MCF 10A (cell line): ENCODE results near the gene REL. TPM values are rescaled to one million over a fixed set of nuclear protein-coding genes. Genes with fewer than 3 reads are reported as not detected.

Source experiments
- BruUV-seq: library from RNA; stranded (reverse); fragments of 400-500 nt; replicated peaks from 2 replicates; lab custom pipeline; 2021; lab: Mats Ljungman, UMichigan
- CTCF ChIA-PET: fragments of 300-600 bp; sonication (Branson Sonifier 250); formaldehyde crosslinking; extraction: SDS; loops from one replicate; lab custom pipeline; 2021; ENCODE audit warnings: antibody characterized with exemption, inconsistent platforms; lab: Yijun Ruan, JAX
- POLR2A ChIA-PET: fragments of 300-600, 350-650 bp; sonication (Branson Sonifier 250); formaldehyde crosslinking; extraction: SDS; loops from one replicate; lab custom pipeline; 2020; ENCODE audit warnings: antibody characterized with exemption, inconsistent platforms; lab: Yijun Ruan, JAX
- DNase-seq: peaks from one replicate; pipeline ENCODE4 v3.0.0-alpha.2; 2018; ENCODE audit not compliant: unreplicated experiment
- H3K27ac Mint-ChIP-seq: one replicate; pipeline ENCODE4 v1.8.0; 2022; ENCODE audit warnings: mild to moderate bottlenecking, low read depth, mixed read lengths; ENCODE audit not compliant: unreplicated experiment
- H3K27me3 Mint-ChIP-seq: one replicate; pipeline ENCODE4 v1.8.0; 2022; ENCODE audit warnings: mixed read lengths; ENCODE audit not compliant: insufficient read depth, unreplicated experiment
- H3K36me3 Mint-ChIP-seq: one replicate; pipeline ENCODE4 v1.8.0; 2022; ENCODE audit warnings: mild to moderate bottlenecking, moderate library complexity, mixed read lengths; ENCODE audit not compliant: insufficient read depth, unreplicated experiment
- H3K4me1 Mint-ChIP-seq: one replicate; pipeline ENCODE4 v1.8.0; 2022; ENCODE audit warnings: mixed read lengths; ENCODE audit not compliant: insufficient read depth, unreplicated experiment
- H3K4me3 Mint-ChIP-seq: one replicate; pipeline ENCODE4 v1.8.0; 2022; ENCODE audit warnings: mild to moderate bottlenecking, moderate library complexity, mixed read lengths; ENCODE audit not compliant: unreplicated experiment
- H3K9me3 Mint-ChIP-seq: one replicate; pipeline ENCODE4 v1.8.0; 2022; ENCODE audit warnings: mixed read lengths; ENCODE audit not compliant: unreplicated experiment
- intact Hi-C: fragments of 100-400 bp; cut with micrococcal nuclease; formaldehyde crosslinking; loops from 2 replicates; pipeline ENCODE4 v1.14.1; 2022
- total RNA-seq: library from RNA; stranded (reverse); gene quantifications from 2 replicates; pipeline ENCODE4 v1.2.3, GENCODE V29; 2022
- TF ChIP-seq, protein P1 (sequence below): fragments of 200-600 bp; IDR thresholded peaks from one replicate; pipeline ENCODE4 v1.8.0; 2022; ENCODE audit warnings: antibody characterized with exemption, mild to moderate bottlenecking; ENCODE audit not compliant: unreplicated experiment

Gene REL
- total RNA-seq, 1 experiment from 2014 or later, result 11.3 TPM

DNA sequence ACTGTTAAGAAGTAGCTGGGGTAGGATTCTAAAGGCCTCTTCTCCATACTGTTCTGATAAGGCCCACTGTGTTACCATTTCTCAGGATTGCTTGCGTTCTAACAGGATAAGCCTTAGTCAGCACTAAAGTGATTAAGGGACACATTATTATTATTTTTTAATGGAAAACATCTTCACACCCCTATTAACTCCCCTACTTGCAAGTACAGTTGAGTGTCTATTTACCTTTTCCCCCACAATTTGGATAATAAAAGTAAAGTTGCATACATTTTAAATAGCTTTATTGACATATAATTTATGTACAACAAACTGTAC is 9.0 kb downstream of the REL start:
- Mint-ChIP-seq H3K27ac (no peak overlapping the region), H3K4me1 (peaks cover 39% of the 10 kb centered on the region), H3K4me3 (no peak overlapping the region), H3K36me3 (peaks cover 41% of the 10 kb centered on the region), H3K27me3 (no peaks in the 10 kb centered on the region), H3K9me3 (no peaks in the 10 kb centered on the region)
- no peak for DNase-seq
- ChIA-PET CTCF (interaction anchor here (0.9 kb wide), 1 partner anchor 9 kb away, joined by 3 read pairs; the partner anchor contains the start of gene REL), POLR2A (interaction anchor here (0.9 to 3.7 kb wide), 3 partner anchors 8 to 127 kb away, joined by 3 to 16 read pairs (median 7); partner anchors contain the start of genes PEX13 and REL)
- intact Hi-C loops, result no loop called here
- BruUV-seq, result no TSS peak
- TF ChIP-seq, protein P1, sequence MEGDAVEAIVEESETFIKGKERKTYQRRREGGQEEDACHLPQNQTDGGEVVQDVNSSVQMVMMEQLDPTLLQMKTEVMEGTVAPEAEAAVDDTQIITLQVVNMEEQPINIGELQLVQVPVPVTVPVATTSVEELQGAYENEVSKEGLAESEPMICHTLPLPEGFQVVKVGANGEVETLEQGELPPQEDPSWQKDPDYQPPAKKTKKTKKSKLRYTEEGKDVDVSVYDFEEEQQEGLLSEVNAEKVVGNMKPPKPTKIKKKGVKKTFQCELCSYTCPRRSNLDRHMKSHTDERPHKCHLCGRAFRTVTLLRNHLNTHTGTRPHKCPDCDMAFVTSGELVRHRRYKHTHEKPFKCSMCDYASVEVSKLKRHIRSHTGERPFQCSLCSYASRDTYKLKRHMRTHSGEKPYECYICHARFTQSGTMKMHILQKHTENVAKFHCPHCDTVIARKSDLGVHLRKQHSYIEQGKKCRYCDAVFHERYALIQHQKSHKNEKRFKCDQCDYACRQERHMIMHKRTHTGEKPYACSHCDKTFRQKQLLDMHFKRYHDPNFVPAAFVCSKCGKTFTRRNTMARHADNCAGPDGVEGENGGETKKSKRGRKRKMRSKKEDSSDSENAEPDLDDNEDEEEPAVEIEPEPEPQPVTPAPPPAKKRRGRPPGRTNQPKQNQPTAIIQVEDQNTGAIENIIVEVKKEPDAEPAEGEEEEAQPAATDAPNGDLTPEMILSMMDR, result no peak

GRCh38 chr2:60891180-60891579 is 9.8 kb downstream of the REL start:
- H3K4me3 Mint-ChIP-seq, result no peak overlapping the region
- H3K4me1 Mint-ChIP-seq, result peaks cover 35% of the 10 kb centered on the region
- CTCF ChIA-PET, result interaction anchor here (0.7 to 0.9 kb wide), 3 partner anchors 10 to 108 kb away, joined by 3 to 4 read pairs (median 3); partner anchors contain the start of gene REL
- no peaks in the 10 kb centered on the region for H3K9me3 Mint-ChIP-seq
- DNase-seq, result no peak
- peaks cover 49% of the 10 kb centered on the region for H3K36me3 Mint-ChIP-seq
- no TSS peak for BruUV-seq
- intact Hi-C loops, result no loop called here
- TF ChIP-seq, protein P1, result no peak
- H3K27ac Mint-ChIP-seq, result no peak overlapping the region
- POLR2A ChIA-PET, result interaction anchor here (0.6 to 3.7 kb wide), 3 partner anchors 9 to 349 kb away, joined by 3 to 16 read pairs (median 7); partner anchors contain the start of genes PEX13 and REL
- no peaks in the 10 kb centered on the region for H3K27me3 Mint-ChIP-seq

DNA sequence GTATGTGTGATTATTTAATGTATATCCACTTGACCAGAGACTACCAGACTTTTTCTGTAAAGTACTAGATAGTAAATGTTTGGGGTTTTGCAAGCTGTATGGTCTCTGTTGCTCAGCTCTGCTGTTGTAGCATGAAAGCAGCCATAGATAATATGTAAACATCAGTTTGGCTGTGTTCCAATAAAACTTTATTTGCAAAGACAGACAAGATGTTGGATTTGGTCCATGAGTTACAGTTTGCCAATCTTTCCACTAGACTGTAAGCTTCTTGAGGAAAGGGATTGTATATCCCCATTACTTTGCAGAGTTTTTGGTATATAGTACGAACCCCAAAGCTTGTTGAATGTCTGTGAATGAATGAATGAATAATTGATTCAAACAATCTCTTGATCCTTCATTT is 17.2 kb downstream of the REL start:
- Mint-ChIP-seq H3K36me3 (peaks cover 96% of the 10 kb centered on the region), H3K9me3 (no peaks in the 10 kb centered on the region), H3K27me3 (no peaks in the 10 kb centered on the region), H3K4me3 (no peak overlapping the region), H3K4me1 (peaks cover 9% of the 10 kb centered on the region), H3K27ac (no peak overlapping the region)
- no peak for DNase-seq
- ChIA-PET POLR2A (interaction anchor here (1.0 to 2.5 kb wide), 5 partner anchors 12 to 59 kb away, joined by 3 to 9 read pairs (median 6); partner anchors contain the start of gene REL), CTCF (interaction anchor here (0.6 to 0.7 kb wide), 3 partner anchors 11 to 191 kb away, joined by 3 to 4 read pairs (median 3); no protein-coding TSS in a partner anchor)
- no TSS peak for BruUV-seq
- TF ChIP-seq, protein P1, result no peak
- intact Hi-C loops, result no loop called here

DNA sequence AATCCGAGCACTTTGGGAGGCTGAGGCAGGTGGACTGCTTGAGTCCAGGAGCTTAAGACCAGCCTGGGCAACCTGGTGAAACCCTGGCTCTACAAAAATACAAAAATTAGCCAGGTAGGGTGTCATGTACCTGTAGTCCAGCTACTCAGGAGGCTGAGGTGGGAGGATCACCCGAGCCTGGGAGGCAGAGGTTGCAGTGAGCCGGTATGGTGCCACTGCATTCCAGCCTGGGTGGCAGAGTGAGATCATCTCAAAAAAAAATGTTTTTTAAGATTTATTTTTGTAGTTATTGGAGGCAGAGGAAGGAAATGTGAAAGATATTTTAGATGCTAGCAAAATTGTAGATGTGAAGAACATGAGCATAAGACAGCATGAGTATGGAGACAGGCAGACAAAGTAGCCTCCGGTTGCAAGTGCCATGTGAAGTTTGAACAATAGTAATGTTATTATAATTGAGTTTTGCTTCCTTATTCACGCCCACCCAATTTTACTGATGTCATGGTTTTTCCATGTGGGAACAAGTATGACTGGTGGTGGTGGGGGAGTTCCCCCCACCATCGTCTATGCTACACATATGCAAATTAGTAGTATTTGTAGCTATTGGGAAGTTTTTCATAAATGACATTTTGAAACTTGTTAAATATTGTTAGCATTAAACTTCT is 18.0 kb downstream of the REL start:
- Mint-ChIP-seq H3K27me3 (no peaks in the 10 kb centered on the region), H3K4me3 (no peak overlapping the region), H3K4me1 (peaks cover 6% of the 10 kb centered on the region), H3K36me3 (peaks cover 95% of the 10 kb centered on the region), H3K27ac (no peak overlapping the region), H3K9me3 (no peaks in the 10 kb centered on the region)
- no TSS peak for BruUV-seq
- TF ChIP-seq, protein P1, result no peak
- intact Hi-C loops, result no loop called here
- ChIA-PET CTCF (interaction anchor here (0.6 to 1.5 kb wide), 5 partner anchors 12 to 192 kb away, joined by 3 to 4 read pairs (median 3); no protein-coding TSS in a partner anchor), POLR2A (interaction anchor here (1.0 to 2.5 kb wide), 5 partner anchors 12 to 60 kb away, joined by 3 to 9 read pairs (median 6); partner anchors contain the start of gene REL)
- DNase-seq, result no peak
